SK-N-SH treated with all-trans-retinoic acid at 6 μM for 48 hours (cell line): ENCODE results near the gene PODNL1.

ENCODE experiments used
- ATAC-seq: fragments of 200-7000 bp; cut with Tn5 transposase; 3 replicates; pipeline ENCODE4 v1.9.1; 2020; ENCODE audit warnings: mild to moderate bottlenecking, moderate library complexity
- ARNTL ChIP-seq: fragments of 450-650 bp; formaldehyde crosslinking; IDR thresholded peaks from 2 replicates; pipeline ENCODE4 v1.5.0; 2020; ENCODE audit warnings: low read depth, mild to moderate bottlenecking, moderate library complexity, borderline replicate concordance
- BACH2 ChIP-seq: fragments of 250-450 bp; sonication (Bioruptor Pico); IDR thresholded peaks from 2 replicates; pipeline ENCODE4 v1.9.0; 2021; ENCODE audit warnings: mild to moderate bottlenecking, borderline replicate concordance
- CREB5 ChIP-seq: fragments of 250-450 bp; sonication (Bioruptor Pico); IDR thresholded peaks from 2 replicates; pipeline ENCODE4 v1.5.1; 2020; ENCODE audit warnings: low read depth, mild to moderate bottlenecking, moderate library complexity
- CSDC2 ChIP-seq: fragments of 250-450 bp; sonication (Bioruptor Pico); IDR thresholded peaks from 2 replicates; pipeline ENCODE4 v1.5.0; 2020; ENCODE audit warnings: mild to moderate bottlenecking, moderate library complexity
- CSRNP3 ChIP-seq: fragments of 250-450 bp; sonication (Bioruptor Pico); IDR thresholded peaks from 2 replicates; pipeline ENCODE4 v1.5.1; 2021; ENCODE audit warnings: mild to moderate bottlenecking, moderate library complexity
- ESRRG ChIP-seq: fragments of 250-450 bp; sonication (Bioruptor Pico); IDR thresholded peaks from 2 replicates; pipeline ENCODE4 v1.6.1; 2021; ENCODE audit warnings: mild to moderate bottlenecking
- ISL1 ChIP-seq: fragments of 250-450 bp; sonication (Bioruptor Pico); IDR thresholded peaks from 2 replicates; pipeline ENCODE4 v2.1.2; 2022; ENCODE audit warnings: mild to moderate bottlenecking, moderate library complexity
- OSR1 ChIP-seq: fragments of 250-450 bp; sonication (Bioruptor Pico); IDR thresholded peaks from 2 replicates; pipeline ENCODE4 v1.8.0; 2022; ENCODE audit warnings: moderate library complexity, mild to moderate bottlenecking, inconsistent platforms
- RARB ChIP-seq: fragments of 250-450 bp; sonication (Bioruptor Pico); IDR thresholded peaks from 2 replicates; pipeline ENCODE4 v1.8.0; 2021; ENCODE audit warnings: mild to moderate bottlenecking, moderate library complexity
- SNAI2 ChIP-seq: fragments of 250-450 bp; sonication (Bioruptor Pico); IDR thresholded peaks from 2 replicates; pipeline ENCODE4 v1.5.0; 2020; ENCODE audit warnings: mild to moderate bottlenecking, moderate library complexity
- TCF4 ChIP-seq: fragments of 250-450 bp; sonication (Bioruptor Pico); IDR thresholded peaks from 2 replicates; pipeline ENCODE4 v1.8.0; 2021; ENCODE audit warnings: mild to moderate bottlenecking, moderate library complexity, borderline replicate concordance
- TOX ChIP-seq: fragments of 250-450 bp; sonication (Bioruptor Pico); IDR thresholded peaks from 2 replicates; pipeline ENCODE4 v1.8.0; 2021; ENCODE audit warnings: mild to moderate bottlenecking, moderate library complexity, borderline replicate concordance
- TSHZ2 ChIP-seq: fragments of 250-450 bp; sonication (Bioruptor Pico); IDR thresholded peaks from 2 replicates; pipeline ENCODE4 v1.5.0; 2020; ENCODE audit warnings: mild to moderate bottlenecking, moderate library complexity
- ZC3H10 ChIP-seq: fragments of 250-450 bp; sonication (Bioruptor Pico); IDR thresholded peaks from 2 replicates; pipeline ENCODE4 v1.5.1; 2021; ENCODE audit warnings: mild to moderate bottlenecking, moderate library complexity
- ZFP3 ChIP-seq: fragments of 250-450 bp; sonication (Bioruptor Pico); IDR thresholded peaks from 2 replicates; pipeline ENCODE4 v1.5.0; 2020; ENCODE audit warnings: mild to moderate bottlenecking, moderate library complexity
- ZFP30 ChIP-seq: fragments of 450-650 bp; formaldehyde crosslinking; IDR thresholded peaks from 2 replicates; pipeline ENCODE4 v1.5.0; 2022; ENCODE audit warnings: mild to moderate bottlenecking, moderate library complexity
- ZNF565 ChIP-seq: fragments of 450-650 bp; formaldehyde crosslinking; conservative IDR thresholded peaks from 2 replicates; pipeline ENCODE4 v1.5.0; 2020; ENCODE audit warnings: low read depth, mild to moderate bottlenecking, moderate library complexity
- ZNF70 ChIP-seq: fragments of 450-650 bp; formaldehyde crosslinking; IDR thresholded peaks from 2 replicates; pipeline ENCODE4 v1.5.0; 2020; ENCODE audit warnings: mild to moderate bottlenecking, moderate library complexity
- ZNF8 ChIP-seq: fragments of 450-650 bp; formaldehyde crosslinking; IDR thresholded peaks from 2 replicates; pipeline ENCODE4 v1.5.0; 2020; ENCODE audit warnings: mild to moderate bottlenecking, moderate library complexity
- TF ChIP-seq, protein P1 (sequence below): fragments of 250-450 bp; sonication (Bioruptor Pico); IDR thresholded peaks from 2 replicates; pipeline ENCODE4 v1.8.0; 2020; ENCODE audit warnings: mild to moderate bottlenecking, moderate library complexity, borderline replicate concordance
- TF ChIP-seq, protein P2 (sequence below): fragments of 250-450 bp; sonication (Bioruptor Pico); IDR thresholded peaks from 2 replicates; pipeline ENCODE4 v1.8.0; 2021; ENCODE audit warnings: low read depth, mild to moderate bottlenecking, moderate library complexity, borderline replicate concordance

Gene PODNL1

DNA sequence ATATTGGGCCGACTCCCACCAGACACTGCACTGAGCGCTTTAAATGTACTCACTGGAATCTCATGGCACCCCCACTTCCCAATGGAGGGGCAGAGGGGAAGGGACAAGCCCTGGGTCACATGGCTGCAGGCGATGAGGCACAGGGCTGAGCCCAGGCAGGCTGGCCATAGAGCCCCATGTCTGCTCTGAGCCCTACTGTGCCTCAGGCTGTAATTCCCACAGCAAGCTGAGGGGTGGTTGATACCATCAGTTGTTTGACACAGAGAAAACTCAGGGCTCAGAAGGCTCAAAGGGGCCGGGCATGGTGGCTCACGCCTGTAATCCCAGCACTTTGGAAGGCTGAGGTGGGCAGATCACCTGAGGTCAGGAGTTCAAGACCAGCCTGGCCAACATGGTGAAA lies 42.8 kb upstream of the PODNL1 start:
- ATAC-seq, result no peak
- TF ChIP-seq, protein P1, sequence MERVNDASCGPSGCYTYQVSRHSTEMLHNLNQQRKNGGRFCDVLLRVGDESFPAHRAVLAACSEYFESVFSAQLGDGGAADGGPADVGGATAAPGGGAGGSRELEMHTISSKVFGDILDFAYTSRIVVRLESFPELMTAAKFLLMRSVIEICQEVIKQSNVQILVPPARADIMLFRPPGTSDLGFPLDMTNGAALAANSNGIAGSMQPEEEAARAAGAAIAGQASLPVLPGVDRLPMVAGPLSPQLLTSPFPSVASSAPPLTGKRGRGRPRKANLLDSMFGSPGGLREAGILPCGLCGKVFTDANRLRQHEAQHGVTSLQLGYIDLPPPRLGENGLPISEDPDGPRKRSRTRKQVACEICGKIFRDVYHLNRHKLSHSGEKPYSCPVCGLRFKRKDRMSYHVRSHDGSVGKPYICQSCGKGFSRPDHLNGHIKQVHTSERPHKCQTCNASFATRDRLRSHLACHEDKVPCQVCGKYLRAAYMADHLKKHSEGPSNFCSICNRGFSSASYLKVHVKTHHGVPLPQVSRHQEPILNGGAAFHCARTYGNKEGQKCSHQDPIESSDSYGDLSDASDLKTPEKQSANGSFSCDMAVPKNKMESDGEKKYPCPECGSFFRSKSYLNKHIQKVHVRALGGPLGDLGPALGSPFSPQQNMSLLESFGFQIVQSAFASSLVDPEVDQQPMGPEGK (CRISPR knock-in tag), result no peak
- no peak for TF ChIP-seq ARNTL (CRISPR knock-in tag)
- TF ChIP-seq ZFP30 (CRISPR knock-in tag), result no peak
- TF ChIP-seq SNAI2, result no peak
- no peak for TF ChIP-seq OSR1 (CRISPR knock-in tag)
- no peak for TF ChIP-seq ESRRG
- no peak for TF ChIP-seq TOX (CRISPR knock-in tag)
- TF ChIP-seq RARB (CRISPR knock-in tag), result no peak
- TF ChIP-seq ZNF70 (CRISPR knock-in tag), result no peak

DNA sequence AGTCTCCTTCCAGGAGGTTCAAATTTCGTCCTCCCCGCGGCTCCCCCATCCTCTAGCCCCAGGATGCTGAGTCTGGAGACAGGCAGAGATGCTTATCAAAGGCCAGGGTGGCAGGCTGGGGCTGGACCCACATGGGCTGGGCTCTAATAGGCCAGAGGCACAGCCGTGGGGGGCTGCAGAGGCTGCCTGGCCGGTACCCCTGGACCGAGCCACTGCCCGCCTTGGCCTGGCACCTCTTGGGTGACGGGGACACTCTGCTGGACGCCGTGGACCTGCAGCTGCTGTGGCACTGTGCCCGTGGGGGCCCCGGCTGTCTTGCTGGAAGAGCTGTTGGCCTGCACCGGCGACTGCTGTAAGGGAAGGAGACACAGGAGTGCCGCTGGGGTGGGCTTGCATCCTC lies 42.1 kb upstream of the PODNL1 start:
- TF ChIP-seq ZFP30 (CRISPR knock-in tag) (no peak), BACH2 (CRISPR knock-in tag) (no peak), CSRNP3 (no peak), ZNF565 (no peak), SNAI2 (no peak), CREB5 (CRISPR knock-in tag) (no peak), TOX (CRISPR knock-in tag) (no peak), TCF4 (CRISPR knock-in tag) (no peak), ISL1 (no peak), OSR1 (CRISPR knock-in tag) (no peak), ZNF70 (CRISPR knock-in tag) (no peak), ZNF8 (CRISPR knock-in tag) (no peak)
- TF ChIP-seq, protein P1 (CRISPR knock-in tag), result no peak
- TF ChIP-seq, protein P2, sequence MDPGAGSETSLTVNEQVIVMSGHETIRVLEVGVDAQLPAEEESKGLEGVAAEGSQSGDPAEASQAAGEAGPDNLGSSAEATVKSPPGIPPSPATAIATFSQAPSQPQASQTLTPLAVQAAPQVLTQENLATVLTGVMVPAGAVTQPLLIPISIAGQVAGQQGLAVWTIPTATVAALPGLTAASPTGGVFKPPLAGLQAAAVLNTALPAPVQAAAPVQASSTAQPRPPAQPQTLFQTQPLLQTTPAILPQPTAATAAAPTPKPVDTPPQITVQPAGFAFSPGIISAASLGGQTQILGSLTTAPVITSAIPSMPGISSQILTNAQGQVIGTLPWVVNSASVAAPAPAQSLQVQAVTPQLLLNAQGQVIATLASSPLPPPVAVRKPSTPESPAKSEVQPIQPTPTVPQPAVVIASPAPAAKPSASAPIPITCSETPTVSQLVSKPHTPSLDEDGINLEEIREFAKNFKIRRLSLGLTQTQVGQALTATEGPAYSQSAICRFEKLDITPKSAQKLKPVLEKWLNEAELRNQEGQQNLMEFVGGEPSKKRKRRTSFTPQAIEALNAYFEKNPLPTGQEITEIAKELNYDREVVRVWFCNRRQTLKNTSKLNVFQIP, result no peak
- TF ChIP-seq, all 23 proteins: peak for 0
- ATAC-seq, result no peak

DNA sequence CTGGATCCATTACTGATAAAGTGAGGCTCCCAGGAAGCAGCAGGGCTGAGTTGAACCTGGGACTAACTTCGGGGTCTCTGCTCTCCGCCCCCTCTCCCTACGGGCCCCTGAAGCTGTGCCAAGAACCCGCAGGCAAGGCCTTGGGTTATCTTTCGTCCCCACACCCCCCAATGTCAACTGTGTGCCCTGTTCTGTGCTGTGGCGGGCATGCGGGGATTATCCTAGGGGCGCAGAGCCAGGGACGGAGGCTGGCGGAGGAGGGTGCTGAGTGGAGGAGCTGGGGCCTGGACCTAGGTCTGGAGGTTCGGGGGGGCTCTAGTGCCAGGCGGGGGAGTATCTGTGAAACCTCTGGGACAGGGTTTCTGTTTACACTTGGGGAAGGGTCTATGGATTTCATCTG lies 41.5 kb upstream of the PODNL1 start:
- no peak for ATAC-seq
- TF ChIP-seq ZNF565, result no peak
- no peak for TF ChIP-seq TOX (CRISPR knock-in tag)
- TF ChIP-seq ZNF70 (CRISPR knock-in tag), result no peak
- no peak for TF ChIP-seq ZC3H10
- no peak for TF ChIP-seq ISL1
- no peak for TF ChIP-seq ZFP3 (CRISPR knock-in tag)
- no peak for TF ChIP-seq CREB5 (CRISPR knock-in tag)
- no peak for TF ChIP-seq RARB (CRISPR knock-in tag)
- no peak for TF ChIP-seq TSHZ2 (CRISPR knock-in tag)
- no peak for TF ChIP-seq CSDC2 (CRISPR knock-in tag)
- TF ChIP-seq ARNTL (CRISPR knock-in tag), result no peak
